GM12878 (cell line): ENCODE measurements around the gene CD84. TPM values are rescaled to one million over a fixed set of nuclear protein-coding genes. Genes with fewer than 3 reads are reported as not detected.
"Not testable (repeated sequence)": the region's sequence is repeated elsewhere in the genome, so short reads cannot be mapped to it uniquely, and the experiment has no call there.

Experiments
- ATAC-seq: fragments of 200-7000 bp; cut with Tn5 transposase; 3 replicates; pipeline ENCODE4 v1.9.1; 2020; ENCODE audit warnings: mild to moderate bottlenecking, moderate library complexity
- BruUV-seq: library from RNA; stranded (reverse); fragments of 400-500 nt; replicated peaks from 2 replicates; lab custom pipeline; 2021; lab: Mats Ljungman, UMichigan
- CTCF ChIA-PET: fragments of 300-600 bp; sonication (Branson Sonifier 250); formaldehyde crosslinking; extraction: SDS; loops from one replicate; lab custom pipeline; 2021; ENCODE audit warnings: inconsistent platforms; lab: Yijun Ruan, JAX
- POLR2A ChIA-PET: fragments of 350-600 bp; formaldehyde crosslinking; extraction: SDS; loops from one replicate; lab custom pipeline; 2021; ENCODE audit warnings: inconsistent platforms; lab: Charles Lee
- RAD21 ChIA-PET: fragments of 300-600 bp; sonication (Branson Sonifier 250); formaldehyde crosslinking; loops from one replicate; lab custom pipeline; 2023; ENCODE audit warnings: antibody characterized with exemption; ENCODE audit not compliant: unreplicated experiment; lab: Charles Lee
- SMC1A ChIA-PET: fragments of 300-600 bp; sonication (Branson Sonifier 250); formaldehyde crosslinking; loops from one replicate; lab custom pipeline; 2023; ENCODE audit not compliant: unreplicated experiment, uncharacterized antibody; lab: Charles Lee
- DNase-seq: peaks from one replicate; pipeline ENCODE4 v3.0.0-alpha.2; 2011; ENCODE audit warnings: low read depth, low spot score
- FAIRE-seq: peaks from 3 replicates; lab custom pipeline; 2011; peaks lifted over from hg19 to GRCh38; lab: Jason Lieb, UNC
- H2AFZ ChIP-seq: 2 replicates; pipeline ENCODE4 v1.6.0; 2011; ENCODE audit warnings: low read depth, low read length, control low read depth; ENCODE audit not compliant: control insufficient read depth
- H3K27ac ChIP-seq: 2 replicates; pipeline ENCODE4 v1.5.1; 2011; ENCODE audit warnings: control low read depth; ENCODE audit not compliant: control insufficient read depth, insufficient read depth
- H3K27me3 ChIP-seq, 2 experiments: replicated peaks in 1 of 2; 2 replicates each; pipeline versions ENCODE4 v1.6.0 to v1.6.1; 2011; ENCODE audit warnings: low read length in 1 of 2; ENCODE audit not compliant: control insufficient read depth in 2 of 2, insufficient read depth in 2 of 2
- H3K36me3 ChIP-seq, 2 experiments: 2 replicates each; pipeline ENCODE4 v1.5.1; 2011; ENCODE audit warnings: low read length in 1 of 2; ENCODE audit not compliant: control insufficient read depth in 2 of 2, insufficient read depth in 2 of 2
- H3K4me1 ChIP-seq: 2 replicates; pipeline ENCODE4 v1.6.1; 2011; ENCODE audit warnings: mild to moderate bottlenecking, low read length, moderate library complexity, mixed read lengths; ENCODE audit not compliant: control insufficient read depth, insufficient read depth
- H3K4me2 ChIP-seq: 2 replicates; pipeline ENCODE4 v1.6.0; 2011; ENCODE audit warnings: control low read depth; ENCODE audit not compliant: control insufficient read depth, insufficient read depth
- H3K4me3 ChIP-seq: fragments of 200-600 bp; sonication (generic); 2 replicates; pipeline ENCODE4 v1.5.1; 2016
- H3K79me2 ChIP-seq: 2 replicates; pipeline ENCODE4 v1.6.0; 2011; ENCODE audit warnings: low read length; ENCODE audit not compliant: control insufficient read depth, insufficient read depth
- H3K9ac ChIP-seq: 2 replicates; pipeline ENCODE4 v1.8.0; 2011; ENCODE audit warnings: low read length, control low read depth, mixed read lengths; ENCODE audit not compliant: control insufficient read depth, insufficient read depth
- H3K9me3 ChIP-seq: replicated peaks from 3 replicates; pipeline ENCODE4 v1.5.1; 2011; ENCODE audit warnings: mild to moderate bottlenecking, low read length; ENCODE audit not compliant: control insufficient read depth, insufficient read depth
- H4K20me1 ChIP-seq: 2 replicates; pipeline ENCODE4 v1.6.0; 2011; ENCODE audit not compliant: control insufficient read depth, insufficient read depth
- EZH2 ChIP-seq: IDR thresholded peaks from 2 replicates; pipeline ENCODE4 v1.6.1; 2012; ENCODE audit warnings: low read depth, mild to moderate bottlenecking, control low read depth, inconsistent platforms, low read length, borderline replicate concordance; ENCODE audit not compliant: control insufficient read depth
- FOS ChIP-seq: IDR thresholded peaks from 3 replicates; pipeline ENCODE4 v1.6.1; 2011; ENCODE audit warnings: borderline replicate concordance; ENCODE audit not compliant: insufficient read length; ENCODE audit errors: extremely low read depth
- NR2F1 ChIP-seq: fragments of 450-650 bp; conservative IDR thresholded peaks from 2 replicates; pipeline ENCODE4 v1.6.1; 2017; ENCODE audit warnings: mild to moderate bottlenecking
- PBX3 ChIP-seq: IDR thresholded peaks from 2 replicates; pipeline ENCODE4 v1.6.1; 2011; ENCODE audit warnings: mild to moderate bottlenecking, low read depth, low read length, moderate library complexity; ENCODE audit not compliant: insufficient replicate concordance
- POLR2A ChIP-seq: IDR thresholded peaks from 2 replicates; pipeline ENCODE4 v1.6.1; 2011; ENCODE audit warnings: low read depth, mild to moderate bottlenecking, low read length
- POLR2AphosphoS5 ChIP-seq: IDR thresholded peaks from 2 replicates; pipeline ENCODE4 v1.6.1; 2011; ENCODE audit warnings: mild to moderate bottlenecking, low read length, inconsistent platforms
- RFX5 ChIP-seq: IDR thresholded peaks from 2 replicates; pipeline ENCODE4 v1.6.1; 2011; ENCODE audit warnings: low read depth, low read length, improper control_type of control experiment
- SMARCA5 ChIP-seq: fragments of 450-650 bp; IDR thresholded peaks from 2 replicates; pipeline ENCODE4 v1.6.1; 2017; ENCODE audit warnings: mild to moderate bottlenecking
- WRNIP1 ChIP-seq: IDR thresholded peaks from 2 replicates; pipeline ENCODE4 v1.6.1; 2011; ENCODE audit warnings: low read depth, low read length, improper control_type of control experiment, borderline replicate concordance
- WGBS: methylation state at CpG from one replicate; pipeline ENCODE4 v1.1.6; 2016; ENCODE audit warnings: low lambda C conversion rate; ENCODE audit not compliant: insufficient replicate concordance, insufficient coverage; ENCODE audit errors: missing lambda C conversion rate; 5-methylcytosine and 5-hydroxymethylcytosine counted together
- in situ Hi-C: fragments of 300-500 bp; cut with MboI; formaldehyde crosslinking; loops from 9 replicates; pipeline ENCODE4 v1.14.3; 2018; ENCODE audit warnings: mixed read lengths
- intact Hi-C: fragments of 100-400 bp; cut with micrococcal nuclease; formaldehyde crosslinking; loops from one replicate; pipeline ENCODE4 v1.14.2; 2022; ENCODE audit not compliant: unreplicated experiment
- polyA plus RNA-seq, 11 experiments: library from polyadenylated mRNA; depleted of rRNA in 4 of 11; unstranded in 6 of 11; stranded (reverse) in 5 of 11; fragments of >200 nt; fragmentation: Nextera tagmentation in 4 of 11; fragmentation: Illumina TruSeq in 1 of 11; extraction: Ambion mirVana in 4 of 11; extraction: Trizol in 1 of 11; gene quantifications; 1 replicate in 1 of 11; 2 replicates in 10 of 11; pipeline versions ENCODE4 v1.2.1 to v1.2.3, GENCODE V29; 2011 to 2016; ENCODE audit warnings: inconsistent platforms in 2 of 11, missing spikeins in 2 of 11, low read depth in 1 of 11
- total RNA-seq, 4 experiments: library from RNA; depleted of rRNA in 3 of 4; stranded (reverse); fragments of >200 nt in 3 of 4; fragmentation: Illumina TruSeq in 1 of 4; extraction: Trizol in 1 of 4; gene quantifications; 2 replicates each; pipeline versions ENCODE4 v1.2.1 to v1.2.3, GENCODE V29; 2013 to 2021

The CD84 gene
- total and polyA plus RNA-seq, 10 of the 15 experiments (the other 5 are each of a cell fraction or from before 2014, with no cell fraction given): 3.4 to 20.3 (median 11.7) TPM

- TF ChIP-seq WRNIP1 (no peak), EZH2 (no peak), FOS (no peak), SMARCA5 (no peak), POLR2AphosphoS5 (no peak), PBX3 (no peak), POLR2A (no peak), NR2F1 (peak; percentile 78), RFX5 (no peak)
Observed at GRCh38 chr1:160584784-160585183, 5.5 kb upstream of the CD84 start (continued).

GRCh38 chr1:160582976-160583375 lies 3.7 kb upstream of the CD84 start:
- DNase-seq, POLR2A ChIA-PET, intact Hi-C loops, H3K4me1 ChIP-seq, RAD21 ChIA-PET, H3K9ac ChIP-seq, H3K27me3 ChIP-seq, CTCF ChIA-PET, ATAC-seq, H2AFZ ChIP-seq, H4K20me1 ChIP-seq, H3K36me3 ChIP-seq, H3K9me3 ChIP-seq, BruUV-seq, FAIRE-seq, H3K4me2 ChIP-seq, H3K27ac ChIP-seq, H3K4me3 ChIP-seq, in situ Hi-C loops: not testable (repeated sequence)
- 100% methylated on average over 2 of the region's 2 CpGs for WGBS
- H3K79me2 ChIP-seq: peaks cover 15% of the 10 kb centered on the region
- SMC1A ChIA-PET: interaction anchor here (0.9 to 3.2 kb wide), 4 partner anchors 22 to 34 kb away, joined by 3 to 20 read pairs (median 11); no protein-coding TSS in a partner anchor
